Left forelimb (tissue), 1 donor: ENCODE results near the gene ZMYND8.
A peak's percentile ranks its signal among the peaks of the same experiment; 100 is the strongest.
"Not testable (repeated sequence)": the region's sequence is repeated elsewhere in the genome, so short reads cannot be mapped to it uniquely, and the experiment has no call there.

ENCODE experiments used
- DNase-seq: peaks from one replicate; pipeline ENCODE4 v3.0.0-alpha.2; 2018; ENCODE audit warnings: low spot score

ZMYND8 gene

GRCh38 chr20:47224857-47225256 lies 131.6 kb downstream of the ZMYND8 start:
- no peak for DNase-seq

- no peak for DNase-seq
These were observed 132.2 kb downstream of the ZMYND8 start for GRCh38 chr20:47224300-47224791.

GRCh38 chr20:47223896-47224295 lies 132.6 kb downstream of the ZMYND8 start:
- no peak for DNase-seq

GRCh38 chr20:47222468-47223119 lies 133.9 kb downstream of the ZMYND8 start:
- no peak for DNase-seq

- DNase-seq = no peak
These were observed 135.4 kb downstream of the ZMYND8 start for GRCh38 chr20:47221036-47221625.

- DNase-seq = no peak
These were observed 136.3 kb downstream of the ZMYND8 start for GRCh38 chr20:47220161-47220582.

GRCh38 chr20:47217482-47218446 lies 138.7 kb downstream of the ZMYND8 start:
- no peak for DNase-seq

GRCh38 chr20:47216819-47217410 lies 139.6 kb downstream of the ZMYND8 start:
- no peak for DNase-seq

GRCh38 chr20:47215653-47216397 lies 140.7 kb downstream of the ZMYND8 start:
- DNase-seq = no peak

- no peak for DNase-seq
These were observed 142.5 kb downstream of the ZMYND8 start for GRCh38 chr20:47213966-47214365.

- no peak for DNase-seq
These were observed 143.8 kb downstream of the ZMYND8 start for GRCh38 chr20:47212606-47213207.

- DNase-seq = no peak
These were observed 145.5 kb downstream of the ZMYND8 start for GRCh38 chr20:47211036-47211435.

GRCh38 chr20:47210470-47210869 lies 146.0 kb downstream of the ZMYND8 start:
- DNase-seq = no peak

- no peak for DNase-seq
These were observed 146.5 kb downstream of the ZMYND8 start for GRCh38 chr20:47209982-47210381.

GRCh38 chr20:47208534-47209174 lies 147.8 kb downstream of the ZMYND8 start:
- DNase-seq = no peak

GRCh38 chr20:47206962-47207641 lies 149.4 kb downstream of the ZMYND8 start:
- DNase-seq = no peak

GRCh38 chr20:47206552-47206951 lies 149.9 kb downstream of the ZMYND8 start:
- not testable (repeated sequence) for DNase-seq

GRCh38 chr20:47205577-47206123 lies 150.8 kb downstream of the ZMYND8 start:
- peak; percentile 70 for DNase-seq

GRCh38 chr20:47204850-47205122 lies 151.7 kb downstream of the ZMYND8 start:
- not testable (repeated sequence) for DNase-seq
